AG08396 (cell line): ENCODE results near the gene RRP1.

Experiments used
- DNase-seq: peaks from one replicate; pipeline ENCODE4 v3.0.0; 2012; ENCODE audit warnings: low spot score, mixed read lengths

RRP1 gene

GRCh38 chr21:43777953-43778352, 11.4 kb upstream of the RRP1 start:
- DNase-seq: no peak

GRCh38 chr21:43778469-43779335, 10.7 kb upstream of the RRP1 start:
- DNase-seq: no peak

GRCh38 chr21:43779660-43780059, 9.7 kb upstream of the RRP1 start:
- DNase-seq: no peak

GRCh38 chr21:43781846-43782245, 7.5 kb upstream of the RRP1 start:
- no peak for DNase-seq

GRCh38 chr21:43782431-43783097, 6.8 kb upstream of the RRP1 start:
- DNase-seq: no peak

GRCh38 chr21:43783098-43783700, 6.2 kb upstream of the RRP1 start:
- no peak for DNase-seq

- DNase-seq: no peak
Measured at GRCh38 chr21:43785134-43785533, 4.2 kb upstream of the RRP1 start.

- DNase-seq: no peak
Measured at GRCh38 chr21:43786300-43786806, 3.0 kb upstream of the RRP1 start.

- no peak for DNase-seq
Measured at GRCh38 chr21:43786807-43787440, 2.5 kb upstream of the RRP1 start.

GRCh38 chr21:43790010-43790524, 690 bp downstream of the RRP1 start:
- no peak for DNase-seq

GRCh38 chr21:43792406-43792805, 3.0 kb downstream of the RRP1 start:
- no peak for DNase-seq

- DNase-seq: no peak
Measured at GRCh38 chr21:43793243-43793642, 3.9 kb downstream of the RRP1 start.

- no peak for DNase-seq
Measured at GRCh38 chr21:43794311-43794710, 4.9 kb downstream of the RRP1 start.

GRCh38 chr21:43794857-43795256, 5.5 kb downstream of the RRP1 start:
- DNase-seq: no peak

- DNase-seq: no peak
Measured at GRCh38 chr21:43797415-43797814, 8.0 kb downstream of the RRP1 start.

GRCh38 chr21:43797925-43798715, 8.7 kb downstream of the RRP1 start:
- no peak for DNase-seq

GRCh38 chr21:43799301-43799840, 10.0 kb downstream of the RRP1 start:
- no peak for DNase-seq

GRCh38 chr21:43800124-43800523, 10.7 kb downstream of the RRP1 start:
- no peak for DNase-seq

- no peak for DNase-seq
Measured at GRCh38 chr21:43800566-43800965, 11.2 kb downstream of the RRP1 start.

- DNase-seq: no peak
Measured at GRCh38 chr21:43801006-43801783, 11.8 kb downstream of the RRP1 start.
